ENCODE data around the gene NFKBIZ. TPM values are rescaled to one million over a fixed set of nuclear protein-coding genes. Genes with fewer than 3 reads are reported as not detected.

The NFKBIZ gene
- total RNA-seq, 1 donor from 2014 or later: 14.7 TPM

DNA sequence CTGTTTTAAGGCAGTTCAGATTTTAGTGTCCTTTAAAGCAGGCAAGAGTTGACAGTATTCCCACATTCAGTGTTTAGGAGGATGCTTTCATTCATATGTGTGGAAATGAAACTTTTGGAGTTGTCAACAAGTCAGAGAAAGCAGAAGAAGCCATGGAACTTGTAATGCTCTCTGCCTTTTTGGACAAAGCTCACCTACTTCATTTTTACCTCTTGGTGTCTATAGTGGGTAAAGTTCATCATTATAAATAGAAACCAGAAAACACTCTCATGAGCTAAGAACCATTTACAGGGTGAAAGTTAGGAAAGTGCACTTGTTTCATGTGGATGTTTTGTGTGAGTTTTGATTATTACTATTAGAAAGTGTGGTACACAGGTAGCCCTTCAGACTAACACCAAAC lies 9.2 kb upstream of the NFKBIZ start:
- DNase-seq (ENCODE audit: low spot score): no peak
- H3F3A ChIP-seq (ENCODE audit: low read depth): peaks cover 3% of the 10 kb centered on the region
- no peaks in the 10 kb centered on the region for H3K27me3 ChIP-seq
- peaks cover 11% of the 10 kb centered on the region for H3K4me1 ChIP-seq
- no peaks in the 10 kb centered on the region for H3K36me3 ChIP-seq
- Mint-ChIP-seq H3K36me3 (peaks cover 2% of the 10 kb centered on the region), H3K27ac (no peak overlapping the region), H3K4me3 (no peak overlapping the region), H3K4me1 (peaks cover 7% of the 10 kb centered on the region), H3K27me3 (ENCODE audit: insufficient read depth, low read depth) (peaks cover 2% of the 10 kb centered on the region), H3K9me3 (peaks cover 3% of the 10 kb centered on the region)
- no peak overlapping the region for H2AFZ ChIP-seq (replicated peaks)
- H3K27ac ChIP-seq: no peak overlapping the region
- no peaks in the 10 kb centered on the region for H4K20me1 ChIP-seq (ENCODE audit: low read depth)
- H3K4me3 ChIP-seq: no peak overlapping the region
- no peaks in the 10 kb centered on the region for H3K9me3 ChIP-seq (ENCODE audit: low read depth)
- no peak overlapping the region for H3K9ac ChIP-seq
- no peaks in the 10 kb centered on the region for H3K79me2 ChIP-seq (ENCODE audit: low read depth)
- no peak for TF ChIP-seq EZH2phosphoT487 (IDR thresholded peaks at IDR 0.05)
- TF ChIP-seq, protein P1, sequence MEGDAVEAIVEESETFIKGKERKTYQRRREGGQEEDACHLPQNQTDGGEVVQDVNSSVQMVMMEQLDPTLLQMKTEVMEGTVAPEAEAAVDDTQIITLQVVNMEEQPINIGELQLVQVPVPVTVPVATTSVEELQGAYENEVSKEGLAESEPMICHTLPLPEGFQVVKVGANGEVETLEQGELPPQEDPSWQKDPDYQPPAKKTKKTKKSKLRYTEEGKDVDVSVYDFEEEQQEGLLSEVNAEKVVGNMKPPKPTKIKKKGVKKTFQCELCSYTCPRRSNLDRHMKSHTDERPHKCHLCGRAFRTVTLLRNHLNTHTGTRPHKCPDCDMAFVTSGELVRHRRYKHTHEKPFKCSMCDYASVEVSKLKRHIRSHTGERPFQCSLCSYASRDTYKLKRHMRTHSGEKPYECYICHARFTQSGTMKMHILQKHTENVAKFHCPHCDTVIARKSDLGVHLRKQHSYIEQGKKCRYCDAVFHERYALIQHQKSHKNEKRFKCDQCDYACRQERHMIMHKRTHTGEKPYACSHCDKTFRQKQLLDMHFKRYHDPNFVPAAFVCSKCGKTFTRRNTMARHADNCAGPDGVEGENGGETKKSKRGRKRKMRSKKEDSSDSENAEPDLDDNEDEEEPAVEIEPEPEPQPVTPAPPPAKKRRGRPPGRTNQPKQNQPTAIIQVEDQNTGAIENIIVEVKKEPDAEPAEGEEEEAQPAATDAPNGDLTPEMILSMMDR (IDR thresholded peaks at IDR 0.05): no peak
- TF ChIP-seq EZH2 (IDR thresholded peaks at IDR 0.05): no peak
- no peak overlapping the region for H3K4me2 ChIP-seq

DNA sequence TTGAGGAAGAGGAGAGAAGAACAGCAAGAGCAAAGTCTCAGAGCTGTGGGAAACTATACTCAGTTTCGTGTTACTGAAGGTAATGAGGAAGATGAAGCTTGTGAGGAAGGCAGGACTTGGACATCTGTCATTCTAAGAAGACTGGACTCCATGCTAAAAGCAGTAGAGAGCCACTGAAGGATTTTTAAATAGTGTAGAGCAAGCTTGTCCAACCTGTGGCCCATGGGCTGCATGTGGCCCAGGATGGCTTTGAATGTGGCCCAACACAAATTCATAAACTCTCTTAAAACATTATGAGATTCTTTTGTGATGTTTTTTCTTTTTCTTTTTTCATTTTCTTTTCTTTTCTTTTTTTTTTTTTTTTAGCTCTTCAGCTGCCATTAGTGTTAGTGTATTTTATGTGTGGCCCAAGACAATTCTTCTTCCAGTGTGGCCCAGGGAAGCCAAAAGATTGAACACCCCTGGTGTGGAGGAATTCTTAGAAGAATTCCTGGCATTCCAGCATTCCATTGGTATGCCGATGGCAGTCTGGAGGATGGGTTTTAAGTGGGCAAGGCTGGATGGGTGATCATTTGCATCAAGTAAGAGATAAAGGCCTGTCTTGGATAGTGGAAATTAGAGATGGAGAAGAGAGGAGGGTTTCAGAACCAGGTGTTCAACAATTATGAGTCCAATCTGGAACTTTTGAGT lies 6.9 kb upstream of the NFKBIZ start:
- no peak overlapping the region for H3K4me3 Mint-ChIP-seq
- H3K4me2 ChIP-seq: peak overlapping the region; percentile 39
- no peak overlapping the region for H2AFZ ChIP-seq (replicated peaks)
- H3K27ac Mint-ChIP-seq: no peak overlapping the region
- H3K4me1 ChIP-seq: peaks cover 11% of the 10 kb centered on the region
- peaks cover 3% of the 10 kb centered on the region for H3K27me3 Mint-ChIP-seq (ENCODE audit: insufficient read depth, low read depth)
- no peaks in the 10 kb centered on the region for H3K79me2 ChIP-seq (ENCODE audit: low read depth)
- no peaks in the 10 kb centered on the region for H3K27me3 ChIP-seq
- H3K4me1 Mint-ChIP-seq: peaks cover 7% of the 10 kb centered on the region
- H3K27ac ChIP-seq: peak overlapping the region; percentile 81
- H3F3A ChIP-seq (ENCODE audit: low read depth): peaks cover 3% of the 10 kb centered on the region
- peak; percentile 87 for DNase-seq (ENCODE audit: low spot score)
- no peak overlapping the region for H3K9ac ChIP-seq
- H4K20me1 ChIP-seq (ENCODE audit: low read depth): no peaks in the 10 kb centered on the region
- no peak for TF ChIP-seq EZH2phosphoT487 (IDR thresholded peaks at IDR 0.05)
- TF ChIP-seq, protein P1 (IDR thresholded peaks at IDR 0.05): no peak
- TF ChIP-seq EZH2 (IDR thresholded peaks at IDR 0.05): no peak
- no peaks in the 10 kb centered on the region for H3K9me3 ChIP-seq (ENCODE audit: low read depth)
- peaks cover 3% of the 10 kb centered on the region for H3K9me3 Mint-ChIP-seq
- H3K36me3 Mint-ChIP-seq: peaks cover 2% of the 10 kb centered on the region
- H3K36me3 ChIP-seq: no peaks in the 10 kb centered on the region
- no peak overlapping the region for H3K4me3 ChIP-seq

DNA sequence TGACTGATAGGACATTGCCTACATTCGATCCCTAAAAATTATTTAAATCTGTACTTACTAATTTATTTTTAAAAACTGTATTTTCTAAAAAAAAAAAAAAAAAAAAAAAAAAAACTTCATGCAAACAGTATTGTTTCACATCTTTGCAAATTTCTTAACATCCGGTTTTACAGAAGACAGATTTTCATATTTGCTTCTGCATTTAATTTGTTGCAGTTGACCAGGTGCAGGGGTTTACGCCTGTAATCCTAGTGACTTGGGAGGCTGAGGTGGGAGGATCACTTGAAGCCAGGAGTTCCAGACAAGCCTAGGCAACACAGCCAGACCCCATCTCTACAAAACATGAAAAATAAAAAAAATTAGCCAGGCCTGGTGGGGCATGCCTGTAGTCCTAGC lies 6.4 kb upstream of the NFKBIZ start:
- Histone ChIP-seq H3K9ac (no peak overlapping the region), H3K4me2 (no peak overlapping the region), H4K20me1 (ENCODE audit: low read depth) (no peaks in the 10 kb centered on the region), H3K27me3 (no peaks in the 10 kb centered on the region), H3K27ac (no peak overlapping the region), H3K79me2 (ENCODE audit: low read depth) (no peaks in the 10 kb centered on the region), H3K36me3 (no peaks in the 10 kb centered on the region), H3K9me3 (ENCODE audit: low read depth) (no peaks in the 10 kb centered on the region), H3K4me1 (peaks cover 11% of the 10 kb centered on the region), H2AFZ (replicated peaks) (no peak overlapping the region), H3K4me3 (no peak overlapping the region), H3F3A (ENCODE audit: low read depth) (peaks cover 3% of the 10 kb centered on the region)
- no peak overlapping the region for H3K27ac Mint-ChIP-seq
- H3K36me3 Mint-ChIP-seq: peaks cover 2% of the 10 kb centered on the region
- DNase-seq (ENCODE audit: low spot score): no peak
- TF ChIP-seq EZH2phosphoT487 (IDR thresholded peaks at IDR 0.05): no peak
- TF ChIP-seq, protein P1 (IDR thresholded peaks at IDR 0.05): no peak
- no peak for TF ChIP-seq EZH2 (IDR thresholded peaks at IDR 0.05)
- no peak overlapping the region for H3K4me3 Mint-ChIP-seq
- peaks cover 3% of the 10 kb centered on the region for H3K9me3 Mint-ChIP-seq
- peaks cover 4% of the 10 kb centered on the region for H3K27me3 Mint-ChIP-seq (ENCODE audit: insufficient read depth, low read depth)
- H3K4me1 Mint-ChIP-seq: peaks cover 7% of the 10 kb centered on the region
